HepG2 (cell line): ENCODE data around the gene KCNAB1. TPM values are rescaled to one million over a fixed set of nuclear protein-coding genes. Genes with fewer than 3 reads are reported as not detected.

Source experiments
- CHCHD3 ChIP-seq: sonication (generic); formaldehyde crosslinking; IDR thresholded peaks from 2 replicates; pipeline ENCODE4 v1.8.0; 2022; ENCODE audit warnings: mild to moderate bottlenecking, missing genetic modification reagents, moderate library complexity
- FOXC1 ChIP-seq: sonication (generic); formaldehyde crosslinking; IDR thresholded peaks from 2 replicates; pipeline ENCODE4 v1.8.0; 2022; ENCODE audit warnings: mild to moderate bottlenecking, missing genetic modification reagents, borderline replicate concordance
- HES4 ChIP-seq: sonication (generic); formaldehyde crosslinking; IDR thresholded peaks from 2 replicates; pipeline ENCODE4 v1.9.0; 2021; ENCODE audit warnings: mild to moderate bottlenecking, missing genetic modification reagents, borderline replicate concordance
- HNRNPK ChIP-seq: fragments of 200-400 bp; formaldehyde crosslinking; IDR thresholded peaks from 2 replicates; pipeline ENCODE4 v1.6.1; 2018; ENCODE audit warnings: low read length, low read depth, moderate library complexity, mild to moderate bottlenecking; ENCODE audit not compliant: poor library complexity, severe bottlenecking
- KDM5A ChIP-seq: fragments of 200-600 bp; sonication (generic); IDR thresholded peaks from 2 replicates; pipeline ENCODE4 v1.7.0; 2018; ENCODE audit warnings: antibody characterized with exemption, mild to moderate bottlenecking, low read length, borderline replicate concordance
- MAF1 ChIP-seq: sonication (generic); formaldehyde crosslinking; IDR thresholded peaks from 2 replicates; pipeline ENCODE4 v1.5.0; 2020; ENCODE audit warnings: missing genetic modification reagents, borderline replicate concordance
- MEF2D ChIP-seq: sonication (generic); formaldehyde crosslinking; IDR thresholded peaks from 2 replicates; pipeline ENCODE4 v1.5.1; 2020; ENCODE audit warnings: mild to moderate bottlenecking, missing genetic modification reagents
- NFATC3 ChIP-seq: sonication (generic); formaldehyde crosslinking; IDR thresholded peaks from 2 replicates; pipeline ENCODE4 v1.5.1; 2020; ENCODE audit warnings: mild to moderate bottlenecking, missing genetic modification reagents
- NR2F6 ChIP-seq, 2 experiments: IDR thresholded peaks; 2 replicates each; pipeline ENCODE4 v1.6.1; 2016; ENCODE audit warnings: antibody characterized with exemption in 1 of 2, mild to moderate bottlenecking in 1 of 2
- NRL ChIP-seq: sonication (generic); formaldehyde crosslinking; IDR thresholded peaks from 2 replicates; pipeline ENCODE4 v1.5.0; 2020; ENCODE audit warnings: missing genetic modification reagents, mild to moderate bottlenecking, moderate library complexity, borderline replicate concordance
- SNAPC2 ChIP-seq: sonication (generic); formaldehyde crosslinking; IDR thresholded peaks from 2 replicates; pipeline ENCODE4 v1.8.1; 2022; ENCODE audit warnings: mild to moderate bottlenecking, missing genetic modification reagents
- ZNF230 ChIP-seq: sonication (generic); formaldehyde crosslinking; IDR thresholded peaks from 2 replicates; pipeline ENCODE4 v1.4.0; 2020; ENCODE audit warnings: mild to moderate bottlenecking, missing genetic modification reagents
- ZNF563 ChIP-seq: sonication (generic); formaldehyde crosslinking; IDR thresholded peaks from 2 replicates; pipeline ENCODE4 v1.8.0; 2022; ENCODE audit warnings: mild to moderate bottlenecking, moderate library complexity, missing genetic modification reagents
- ZNF768 ChIP-seq: sonication (generic); formaldehyde crosslinking; IDR thresholded peaks from 2 replicates; pipeline ENCODE4 v1.4.0; 2020; ENCODE audit warnings: missing genetic modification reagents
- ZNF788 ChIP-seq: sonication (generic); formaldehyde crosslinking; IDR thresholded peaks from 2 replicates; pipeline ENCODE4 v1.5.0; 2020; ENCODE audit warnings: mild to moderate bottlenecking, missing genetic modification reagents, borderline replicate concordance
- polyA plus RNA-seq, 8 experiments: library from polyadenylated mRNA; depleted of rRNA in 3 of 8; stranded (reverse) in 7 of 8; unstranded in 1 of 8; fragments of >200 nt; fragmentation: Illumina TruSeq in 4 of 8; extraction: Trizol in 4 of 8; gene quantifications; 2 replicates each; pipeline versions ENCODE4 v1.2.1 to v1.2.3, GENCODE V29; 2011 to 2016; ENCODE audit warnings: low read depth in 4 of 8, missing spikeins in 1 of 8, mixed read lengths in 1 of 8; ENCODE audit not compliant: insufficient read depth in 1 of 8
- total RNA-seq, 5 experiments: library from RNA; depleted of rRNA; stranded (reverse); fragments of >200 nt; fragmentation: Illumina TruSeq; extraction: Trizol; gene quantifications; 2 replicates each; pipeline ENCODE4 v1.2.3, GENCODE V29; 2016; ENCODE audit warnings: low read depth in 1 of 5
- TF ChIP-seq, protein P1 (sequence below): sonication (generic); formaldehyde crosslinking; IDR thresholded peaks from 2 replicates; pipeline ENCODE4 v1.5.0; 2020; ENCODE audit warnings: mild to moderate bottlenecking, missing genetic modification reagents, borderline replicate concordance
- TF ChIP-seq, protein P2 (sequence below), 2 experiments: fragments of 450-650 bp in 1 of 2; sonication (generic) in 1 of 2; formaldehyde crosslinking in 1 of 2; IDR thresholded peaks; 2 replicates each; pipeline versions ENCODE4 v1.6.1 to v1.8.0; 2016 to 2022; ENCODE audit warnings: antibody characterized with exemption in 1 of 2, mild to moderate bottlenecking in 1 of 2, missing genetic modification reagents in 1 of 2

KCNAB1 gene
- total and polyA plus RNA-seq, 2 of the 13 experiments (the other 11 are each of a cell fraction or from before 2014, with no cell fraction given) = not detected

DNA sequence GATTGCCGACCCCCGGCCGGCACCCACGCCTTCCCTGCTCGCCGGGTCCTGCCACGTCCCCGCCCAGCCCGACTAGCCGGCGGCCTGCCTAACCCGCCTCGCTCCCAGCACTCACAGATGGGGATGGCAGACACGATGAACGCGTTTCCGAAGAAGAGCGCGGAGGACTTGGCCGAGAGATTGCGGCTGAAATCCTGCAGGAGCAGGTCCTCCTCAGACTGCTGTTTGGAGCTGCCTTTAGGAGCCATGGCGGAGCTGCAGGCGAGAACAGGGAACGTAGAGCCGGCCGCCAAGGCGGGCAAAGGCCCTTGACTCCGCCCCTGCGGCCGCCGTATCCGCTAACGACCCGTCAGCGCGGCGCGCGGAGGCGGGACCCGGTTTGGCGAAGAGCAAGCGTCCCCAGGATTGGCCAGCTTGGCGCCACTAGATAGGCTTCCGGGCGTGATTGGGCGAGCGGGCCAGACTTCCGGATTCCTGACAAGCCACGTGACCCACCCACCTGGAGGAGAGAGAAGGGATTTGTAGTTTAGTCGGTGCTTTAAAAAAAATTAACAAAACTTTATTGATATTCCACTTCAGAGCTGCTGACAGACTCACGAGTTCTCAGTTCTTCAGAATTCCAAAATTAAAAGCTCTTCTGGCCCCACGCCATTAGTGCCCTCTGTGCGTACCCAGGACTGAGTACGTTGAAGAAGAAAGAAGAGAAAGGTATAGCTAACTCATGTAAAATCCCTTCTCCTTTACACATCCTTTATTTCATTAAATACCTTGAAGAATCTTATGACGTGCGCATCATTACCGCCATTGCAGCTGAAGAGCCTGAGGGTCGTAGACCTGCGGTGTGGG, 434.7 kb downstream of the KCNAB1 start, which contains the start of gene SSR3 (continued):
- TF ChIP-seq NFATC3 (no peak), KDM5A (no peak; the same call in 1 of the 2 replicates), ZNF230 (CRISPR knock-in tag) (peak; percentile 78; the same call in 1 of the 2 replicates), ZNF788 (CRISPR knock-in tag) (peak; percentile 46; the same call in 1 of the 2 replicates), HNRNPK (no peak), FOXC1 (CRISPR knock-in tag) (0 out of 2 replicates have a peak, but pooled peaks have one; percentile 22), CHCHD3 (CRISPR knock-in tag) (no peak), NR2F6 (IDR thresholded peaks at IDR 0.05) (no peak), NR2F6 (CRISPR knock-in tag; IDR thresholded peaks at IDR 0.05) (no peak; the same call in 1 of the 2 replicates), SNAPC2 (CRISPR knock-in tag) (no peak), MEF2D (peak; percentile 68; the same call in 1 of the 2 replicates), NRL (CRISPR knock-in tag) (peak; percentile 88; the same call in 1 of the 2 replicates), HES4 (CRISPR knock-in tag) (no peak), MAF1 (no peak), ZNF768 (peak; percentile 61; the same call in 1 of the 2 replicates), ZNF563 (CRISPR knock-in tag) (peak; percentile 66; the same call in 1 of the 2 replicates)
- TF ChIP-seq, protein P1, sequence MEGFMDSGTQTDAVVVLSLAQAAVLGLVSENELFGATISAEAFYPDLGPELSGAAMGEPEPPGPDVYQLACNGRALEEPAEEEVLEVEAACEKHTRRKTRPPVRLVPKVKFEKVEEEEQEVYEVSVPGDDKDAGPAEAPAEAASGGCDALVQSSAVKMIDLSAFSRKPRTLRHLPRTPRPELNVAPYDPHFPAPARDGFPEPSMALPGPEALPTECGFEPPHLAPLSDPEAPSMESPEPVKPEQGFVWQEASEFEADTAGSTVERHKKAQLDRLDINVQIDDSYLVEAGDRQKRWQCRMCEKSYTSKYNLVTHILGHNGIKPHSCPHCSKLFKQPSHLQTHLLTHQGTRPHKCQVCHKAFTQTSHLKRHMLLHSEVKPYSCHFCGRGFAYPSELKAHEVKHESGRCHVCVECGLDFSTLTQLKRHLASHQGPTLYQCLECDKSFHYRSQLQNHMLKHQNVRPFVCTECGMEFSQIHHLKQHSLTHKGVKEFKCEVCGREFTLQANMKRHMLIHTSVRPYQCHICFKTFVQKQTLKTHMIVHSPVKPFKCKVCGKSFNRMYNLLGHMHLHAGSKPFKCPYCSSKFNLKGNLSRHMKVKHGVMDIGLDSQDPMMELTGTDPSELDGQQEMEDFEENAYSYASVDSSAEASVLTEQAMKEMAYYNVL = 0 out of 2 replicates have a peak, but pooled peaks have one; percentile 62
- TF ChIP-seq, protein P2, sequence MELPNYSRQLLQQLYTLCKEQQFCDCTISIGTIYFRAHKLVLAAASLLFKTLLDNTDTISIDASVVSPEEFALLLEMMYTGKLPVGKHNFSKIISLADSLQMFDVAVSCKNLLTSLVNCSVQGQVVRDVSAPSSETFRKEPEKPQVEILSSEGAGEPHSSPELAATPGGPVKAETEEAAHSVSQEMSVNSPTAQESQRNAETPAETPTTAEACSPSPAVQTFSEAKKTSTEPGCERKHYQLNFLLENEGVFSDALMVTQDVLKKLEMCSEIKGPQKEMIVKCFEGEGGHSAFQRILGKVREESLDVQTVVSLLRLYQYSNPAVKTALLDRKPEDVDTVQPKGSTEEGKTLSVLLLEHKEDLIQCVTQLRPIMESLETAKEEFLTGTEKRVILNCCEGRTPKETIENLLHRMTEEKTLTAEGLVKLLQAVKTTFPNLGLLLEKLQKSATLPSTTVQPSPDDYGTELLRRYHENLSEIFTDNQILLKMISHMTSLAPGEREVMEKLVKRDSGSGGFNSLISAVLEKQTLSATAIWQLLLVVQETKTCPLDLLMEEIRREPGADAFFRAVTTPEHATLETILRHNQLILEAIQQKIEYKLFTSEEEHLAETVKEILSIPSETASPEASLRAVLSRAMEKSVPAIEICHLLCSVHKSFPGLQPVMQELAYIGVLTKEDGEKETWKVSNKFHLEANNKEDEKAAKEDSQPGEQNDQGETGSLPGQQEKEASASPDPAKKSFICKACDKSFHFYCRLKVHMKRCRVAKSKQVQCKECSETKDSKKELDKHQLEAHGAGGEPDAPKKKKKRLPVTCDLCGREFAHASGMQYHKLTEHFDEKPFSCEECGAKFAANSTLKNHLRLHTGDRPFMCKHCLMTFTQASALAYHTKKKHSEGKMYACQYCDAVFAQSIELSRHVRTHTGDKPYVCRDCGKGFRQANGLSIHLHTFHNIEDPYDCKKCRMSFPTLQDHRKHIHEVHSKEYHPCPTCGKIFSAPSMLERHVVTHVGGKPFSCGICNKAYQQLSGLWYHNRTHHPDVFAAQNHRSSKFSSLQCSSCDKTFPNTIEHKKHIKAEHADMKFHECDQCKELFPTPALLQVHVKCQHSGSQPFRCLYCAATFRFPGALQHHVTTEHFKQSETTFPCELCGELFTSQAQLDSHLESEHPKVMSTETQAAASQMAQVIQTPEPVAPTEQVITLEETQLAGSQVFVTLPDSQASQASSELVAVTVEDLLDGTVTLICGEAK (IDR thresholded peaks at IDR 0.05) = peak; percentile 100
- TF ChIP-seq, protein P2 (CRISPR knock-in tag; IDR thresholded peaks at IDR 0.05) = peak; percentile 100
